CD4-positive, alpha-beta T cell treated with Interleukin-12 subunit alpha and Interleukin-12 subunit beta, for 1 hour (primary cell): ENCODE results near the gene METTL18.

Experiments
- DNase-seq: peaks from one replicate; pipeline ENCODE4 v3.0.0-alpha.2; 2020

METTL18 gene

GRCh38 chr1:169784102-169784501, 10.6 kb downstream of the METTL18 start:
- no peak for DNase-seq

GRCh38 chr1:169782596-169782995, 12.1 kb downstream of the METTL18 start:
- DNase-seq, result no peak

GRCh38 chr1:169779970-169780369, 14.7 kb downstream of the METTL18 start:
- DNase-seq, result no peak

- no peak for DNase-seq
These were observed 15.6 kb downstream of the METTL18 start for GRCh38 chr1:169779150-169779549.

GRCh38 chr1:169776440-169776839, 18.3 kb downstream of the METTL18 start:
- DNase-seq, result no peak

GRCh38 chr1:169768161-169768560, 26.5 kb downstream of the METTL18 start:
- DNase-seq, result no peak

- no peak for DNase-seq
These were observed 29.0 kb downstream of the METTL18 start for GRCh38 chr1:169765580-169766331.

- DNase-seq, result no peak
These were observed 29.8 kb downstream of the METTL18 start for GRCh38 chr1:169764919-169765318.

GRCh38 chr1:169762699-169763098, 32.0 kb downstream of the METTL18 start:
- no peak for DNase-seq

- no peak for DNase-seq
These were observed 35.7 kb downstream of the METTL18 start for GRCh38 chr1:169759038-169759437.

- no peak for DNase-seq
These were observed 41.2 kb downstream of the METTL18 start for GRCh38 chr1:169753549-169753948.

- DNase-seq, result no peak
These were observed 44.7 kb downstream of the METTL18 start for GRCh38 chr1:169750041-169750440.

GRCh38 chr1:169746550-169746949, 48.2 kb downstream of the METTL18 start:
- no peak for DNase-seq

GRCh38 chr1:169745015-169745861, 49.5 kb downstream of the METTL18 start:
- no peak for DNase-seq
